Left lung (tissue), 10 donors: Measurements from ENCODE around the gene SIX1. TPM values are rescaled to one million over a fixed set of nuclear protein-coding genes. Genes with fewer than 3 reads are reported as not detected.

Source experiments
- ATAC-seq: fragments of 200-7000 bp; cut with Tn5 transposase; one replicate; pipeline ENCODE4 v1.9.1; 2020; ENCODE audit warnings: moderate library complexity
- DNase-seq, 4 donors: peaks; one replicate each; pipeline ENCODE4 v3.0.0-alpha.2; 2013 to 2020
- H3K27ac ChIP-seq, 2 donors: fragments of 200-600 bp; sonication (generic) in 1 of 2; one replicate each; pipeline versions ENCODE4 v1.5.0 to v1.8.0; 2020 to 2021
- H3K27me3 ChIP-seq, 2 donors: fragments of 200-600 bp; sonication (generic) in 1 of 2; one replicate each; pipeline versions ENCODE4 v1.5.0 to v1.8.0; 2020 to 2021
- H3K36me3 ChIP-seq, 2 donors: fragments of 200-600 bp; sonication (generic) in 1 of 2; one replicate each; pipeline versions ENCODE4 v1.5.0 to v1.8.0; 2020 to 2021
- H3K4me1 ChIP-seq, 2 donors: fragments of 200-600 bp; one replicate each; pipeline ENCODE4 v1.8.0; 2021
- H3K4me3 ChIP-seq, 2 donors: fragments of 200-600 bp; sonication (generic) in 1 of 2; one replicate each; pipeline versions ENCODE4 v1.5.0 to v1.8.0; 2020 to 2021; ENCODE audit warnings: mild to moderate bottlenecking in 1 of 2
- H3K9me3 ChIP-seq, 2 donors: fragments of 200-600 bp; sonication (generic) in 1 of 2; one replicate each; pipeline versions ENCODE4 v1.5.0 to v1.8.0; 2020 to 2021
- intact Hi-C, 2 donors: fragments of 100-400 bp; cut with DNase I; formaldehyde crosslinking; loops; one replicate each; pipeline versions ENCODE4 v1.11.2 to v1.14.2; 2022
- polyA plus RNA-seq, 6 donors: library from polyadenylated mRNA; unstranded; fragments of 120-200 nt; gene quantifications; one replicate each; pipeline ENCODE4 v1.2.1, GENCODE V29; 2013; ENCODE audit not compliant: insufficient read length in 6 of 6
- total RNA-seq, 2 donors: library from RNA; stranded (reverse); fragmentation: NEBNext Ultra II Directional; extraction: Animal tissue kit (Norgen Biotek cat#: 25700); gene quantifications; one replicate each; pipeline ENCODE4 v1.2.1, GENCODE V29; 2021
- TF ChIP-seq, protein P1 (sequence below), 2 donors: fragments of 200-600 bp; sonication (generic) in 1 of 2; IDR thresholded peaks; one replicate each; pipeline versions ENCODE4 v1.5.0 to v1.8.0; 2021; ENCODE audit warnings: antibody characterized with exemption in 2 of 2
- donor health status: DM: no; HTN: yes; CAD: no.
- donor health status: DM: no; HTN: no; CAD: no.

Gene SIX1
- total and polyA plus RNA-seq, 8 donors: 0.46 to 2.4 (median 0.97) TPM; not detected in 1

DNA sequence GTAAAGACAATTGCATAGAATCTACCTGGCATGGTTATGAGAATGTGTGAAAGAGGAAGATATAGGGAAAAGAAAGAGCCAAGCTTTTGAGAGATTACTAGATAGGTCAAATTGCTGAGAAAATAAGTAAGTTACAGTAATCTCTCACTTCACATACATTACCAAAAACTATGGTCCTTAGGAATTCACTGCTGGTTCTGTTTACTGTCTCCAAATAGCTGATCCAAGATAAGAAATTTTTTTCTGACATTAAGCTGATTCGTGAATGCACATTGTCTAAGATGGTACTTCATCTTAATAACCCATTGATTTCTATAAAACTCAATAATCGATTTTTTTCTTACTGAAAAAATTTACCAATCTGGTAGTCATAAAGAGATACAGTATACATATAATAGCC lies 17.4 kb downstream of the SIX1 start:
- ATAC-seq (no peak), DNase-seq (no peak)
- intact Hi-C loops: no loop called here

DNA sequence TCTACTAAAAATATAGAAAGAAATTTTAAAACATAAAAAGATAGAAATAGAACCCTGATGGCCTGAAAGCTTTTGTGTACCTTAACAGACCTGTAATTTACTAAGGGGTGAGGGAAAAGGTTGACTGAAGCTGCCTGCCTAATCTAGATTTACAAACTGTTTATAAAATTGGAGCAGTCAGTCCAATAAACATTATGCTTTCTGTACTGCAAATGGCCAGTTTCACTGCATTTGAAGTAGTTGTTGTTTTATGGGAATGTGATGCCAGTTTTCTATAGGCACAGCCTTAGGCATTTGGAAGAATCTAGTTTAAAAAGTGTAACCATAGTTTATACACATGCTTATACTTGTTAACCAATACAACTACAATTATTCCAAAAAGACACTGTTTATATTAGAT lies 19.1 kb downstream of the SIX1 start:
- Histone ChIP-seq H3K4me1 (peaks cover 0 to under 1% of the 10 kb centered on the region in 2 donors), H3K4me3 (no peak overlapping the region), H3K9me3 (no peaks in the 10 kb centered on the region), H3K27ac (no peak overlapping the region), H3K27me3 (peaks cover 10 to 45% of the 10 kb centered on the region in 2 donors), H3K36me3 (no peaks in the 10 kb centered on the region)
- DNase-seq (no peak), ATAC-seq (no peak)
- TF ChIP-seq, protein P1, sequence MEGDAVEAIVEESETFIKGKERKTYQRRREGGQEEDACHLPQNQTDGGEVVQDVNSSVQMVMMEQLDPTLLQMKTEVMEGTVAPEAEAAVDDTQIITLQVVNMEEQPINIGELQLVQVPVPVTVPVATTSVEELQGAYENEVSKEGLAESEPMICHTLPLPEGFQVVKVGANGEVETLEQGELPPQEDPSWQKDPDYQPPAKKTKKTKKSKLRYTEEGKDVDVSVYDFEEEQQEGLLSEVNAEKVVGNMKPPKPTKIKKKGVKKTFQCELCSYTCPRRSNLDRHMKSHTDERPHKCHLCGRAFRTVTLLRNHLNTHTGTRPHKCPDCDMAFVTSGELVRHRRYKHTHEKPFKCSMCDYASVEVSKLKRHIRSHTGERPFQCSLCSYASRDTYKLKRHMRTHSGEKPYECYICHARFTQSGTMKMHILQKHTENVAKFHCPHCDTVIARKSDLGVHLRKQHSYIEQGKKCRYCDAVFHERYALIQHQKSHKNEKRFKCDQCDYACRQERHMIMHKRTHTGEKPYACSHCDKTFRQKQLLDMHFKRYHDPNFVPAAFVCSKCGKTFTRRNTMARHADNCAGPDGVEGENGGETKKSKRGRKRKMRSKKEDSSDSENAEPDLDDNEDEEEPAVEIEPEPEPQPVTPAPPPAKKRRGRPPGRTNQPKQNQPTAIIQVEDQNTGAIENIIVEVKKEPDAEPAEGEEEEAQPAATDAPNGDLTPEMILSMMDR (IDR thresholded peaks at IDR 0.05): no peak
- intact Hi-C loops: no loop called here

More for the DNA sequence above, 17.4 kb downstream of the SIX1 start:
- H3K4me1 ChIP-seq: no peaks in the 10 kb centered on the region
- H3K27ac ChIP-seq: no peak overlapping the region
- no peak overlapping the region for H3K4me3 ChIP-seq
- H3K9me3 ChIP-seq: no peaks in the 10 kb centered on the region
- TF ChIP-seq, protein P1 (IDR thresholded peaks at IDR 0.05): no peak
- H3K27me3 ChIP-seq: peaks cover 22 to 60% of the 10 kb centered on the region in 2 donors
- no peaks in the 10 kb centered on the region for H3K36me3 ChIP-seq

DNA sequence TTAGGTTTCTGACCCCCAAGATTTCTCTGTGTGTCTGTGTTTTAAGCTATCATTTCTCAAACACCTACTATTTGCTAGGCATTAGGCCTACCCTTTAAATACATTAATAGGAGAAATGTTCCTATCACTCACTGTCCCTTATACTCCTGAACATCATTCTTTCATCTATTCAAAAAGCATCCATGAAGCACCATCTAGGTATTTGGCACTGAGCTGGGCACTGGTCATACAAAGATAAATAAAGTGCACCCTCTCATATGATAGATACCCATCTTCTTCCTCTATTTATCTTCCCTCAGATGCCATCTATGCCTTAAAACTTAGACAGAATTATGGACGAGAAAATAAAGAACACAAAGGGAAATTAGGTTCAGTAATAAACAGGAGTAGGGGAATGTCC lies 20.4 kb downstream of the SIX1 start:
- intact Hi-C loops: loop anchor here in 1 of 2 donors (5.0 to 10.0 kb wide), 2 partner anchors 398 to 626 kb away; no protein-coding TSS in a partner anchor
- no peaks in the 10 kb centered on the region for H3K9me3 ChIP-seq
- DNase-seq (no peak), ATAC-seq (no peak)
- peaks cover 9 to 35% of the 10 kb centered on the region in 2 donors for H3K27me3 ChIP-seq
- H3K27ac ChIP-seq: no peak overlapping the region
- H3K36me3 ChIP-seq: no peaks in the 10 kb centered on the region
- no peak overlapping the region for H3K4me3 ChIP-seq
- peaks cover 0 to 3% of the 10 kb centered on the region in 2 donors for H3K4me1 ChIP-seq
- TF ChIP-seq, protein P1 (IDR thresholded peaks at IDR 0.05): no peak

- no peak overlapping the region for H3K4me3 ChIP-seq
- no peaks in the 10 kb centered on the region for H3K9me3 ChIP-seq
- DNase-seq (no peak), ATAC-seq (no peak)
- H3K27me3 ChIP-seq: peaks cover 0 to 9% of the 10 kb centered on the region in 2 donors
- TF ChIP-seq, protein P1 (IDR thresholded peaks at IDR 0.05): no peak
- intact Hi-C loops: loop anchor here in 1 of 2 donors (10.0 kb wide), 1 partner anchor 632 kb away; no protein-coding TSS in a partner anchor
- H3K36me3 ChIP-seq: no peaks in the 10 kb centered on the region
- H3K4me1 ChIP-seq: peaks cover 0 to 5% of the 10 kb centered on the region in 2 donors
- peak overlapping the region in 1 of 2 donors; percentile 33 for H3K27ac ChIP-seq
Observed at GRCh38 chr14:60622917-60623257, 26.4 kb downstream of the SIX1 start.

- H3K27me3 ChIP-seq: peaks cover 0 to 8% of the 10 kb centered on the region in 2 donors
- H3K4me1 ChIP-seq: peaks cover 0 to 9% of the 10 kb centered on the region in 2 donors
- H3K36me3 ChIP-seq: no peaks in the 10 kb centered on the region
- no peak for DNase-seq
- H3K4me3 ChIP-seq: no peak overlapping the region
- TF ChIP-seq, protein P1 (IDR thresholded peaks at IDR 0.05): no peak
- intact Hi-C loops: loop anchor here in 1 of 2 donors (10.0 kb wide), 1 partner anchor 632 kb away; no protein-coding TSS in a partner anchor
- H3K27ac ChIP-seq: peak overlapping the region in 1 of 2 donors; percentile 33
- no peak for ATAC-seq
- H3K9me3 ChIP-seq: no peaks in the 10 kb centered on the region
Observed at GRCh38 chr14:60622210-60622916, 26.9 kb downstream of the SIX1 start.
